Type B pancreatic cell (in vitro differentiated cells): ENCODE results near the gene PHLPP1. TPM values are rescaled to one million over a fixed set of nuclear protein-coding genes. Genes with fewer than 3 reads are reported as not detected.

ENCODE experiments used
- DNase-seq: peaks from one replicate; pipeline ENCODE4 v3.0.0; 2021; ENCODE audit warnings: mixed read lengths; ENCODE audit not compliant: unreplicated experiment; ENCODE audit errors: extremely low spot score
- H3K27ac Mint-ChIP-seq: 2 replicates; pipeline ENCODE4 v1.8.0; 2021; ENCODE audit warnings: mild to moderate bottlenecking, mixed read lengths
- H3K27me3 Mint-ChIP-seq: 2 replicates; pipeline ENCODE4 v1.8.0; 2021; ENCODE audit warnings: mixed read lengths
- H3K36me3 Mint-ChIP-seq: 2 replicates; pipeline ENCODE4 v1.8.0; 2021; ENCODE audit warnings: mixed read lengths
- H3K4me1 Mint-ChIP-seq: one replicate; pipeline ENCODE4 v1.8.0; 2021; ENCODE audit warnings: mixed read lengths; ENCODE audit not compliant: unreplicated experiment
- H3K4me3 Mint-ChIP-seq: 2 replicates; pipeline ENCODE4 v1.8.0; 2021; ENCODE audit warnings: mild to moderate bottlenecking, mixed read lengths
- H3K9me3 Mint-ChIP-seq: 2 replicates; pipeline ENCODE4 v1.8.0; 2021; ENCODE audit warnings: mixed read lengths
- CTCF ChIP-seq: fragments of 200-600 bp; sonication (generic); conservative IDR thresholded peaks from 2 replicates; pipeline ENCODE4 v1.5.0; 2021; ENCODE audit warnings: antibody characterized with exemption, mild to moderate bottlenecking
- total RNA-seq: library from RNA; stranded (reverse); gene quantifications from 2 replicates; pipeline ENCODE4 v1.2.1, GENCODE V29; 2021; ENCODE audit warnings: low replicate concordance

Gene PHLPP1
- total RNA-seq, 1 donor from 2014 or later: 28.5 TPM

GRCh38 chr18:62998443-62998842 lies 283.1 kb downstream of the PHLPP1 start:
- Mint-ChIP-seq H3K4me3 (no peak overlapping the region), H3K27ac (peak overlapping the region; percentile 4), H3K4me1 (peaks cover 8% of the 10 kb centered on the region), H3K36me3 (no peaks in the 10 kb centered on the region), H3K27me3 (peaks cover 3% of the 10 kb centered on the region), H3K9me3 (peaks cover 4% of the 10 kb centered on the region)
- no peak for TF ChIP-seq CTCF
- no peak for DNase-seq

GRCh38 chr18:62999392-62999791 lies 284.1 kb downstream of the PHLPP1 start:
- Mint-ChIP-seq H3K4me3 (peak overlapping the region; percentile 19), H3K4me1 (peaks cover 8% of the 10 kb centered on the region), H3K27me3 (no peaks in the 10 kb centered on the region), H3K36me3 (no peaks in the 10 kb centered on the region), H3K27ac (no peak overlapping the region), H3K9me3 (peaks cover 4% of the 10 kb centered on the region)
- DNase-seq: no peak
- TF ChIP-seq CTCF: no peak

- Mint-ChIP-seq H3K9me3 (peaks cover 4% of the 10 kb centered on the region), H3K4me1 (peaks cover 8% of the 10 kb centered on the region), H3K27ac (no peak overlapping the region), H3K27me3 (no peaks in the 10 kb centered on the region), H3K36me3 (no peaks in the 10 kb centered on the region), H3K4me3 (no peak overlapping the region)
- DNase-seq: no peak
- no peak for TF ChIP-seq CTCF
These were observed 284.6 kb downstream of the PHLPP1 start for GRCh38 chr18:62999921-63000320.

- H3K27me3 Mint-ChIP-seq: no peaks in the 10 kb centered on the region
- H3K27ac Mint-ChIP-seq: no peak overlapping the region
- no peaks in the 10 kb centered on the region for H3K36me3 Mint-ChIP-seq
- TF ChIP-seq CTCF: no peak
- no peak for DNase-seq
- H3K4me1 Mint-ChIP-seq: peaks cover 8% of the 10 kb centered on the region
- peaks cover 4% of the 10 kb centered on the region for H3K9me3 Mint-ChIP-seq
- H3K4me3 Mint-ChIP-seq: no peak overlapping the region
These were observed 285.5 kb downstream of the PHLPP1 start for GRCh38 chr18:63000839-63001238.

GRCh38 chr18:63001861-63002260 lies 286.5 kb downstream of the PHLPP1 start:
- no peak overlapping the region for H3K4me3 Mint-ChIP-seq

More at GRCh38 chr18:63001861-63002260, 286.5 kb downstream of the PHLPP1 start:
- TF ChIP-seq CTCF: no peak
- H3K4me1 Mint-ChIP-seq: peaks cover 4% of the 10 kb centered on the region
- H3K27me3 Mint-ChIP-seq: no peaks in the 10 kb centered on the region
- no peak overlapping the region for H3K27ac Mint-ChIP-seq
- no peaks in the 10 kb centered on the region for H3K36me3 Mint-ChIP-seq
- peaks cover 4% of the 10 kb centered on the region for H3K9me3 Mint-ChIP-seq
- no peak for DNase-seq
